HepG2 (cell line): Measurements from ENCODE around the gene PLB1. TPM values are rescaled to one million over a fixed set of nuclear protein-coding genes. Genes with fewer than 3 reads are reported as not detected.

Experiments
- EP300 ChIP-seq, 3 experiments: sonication (generic) in 1 of 3; formaldehyde crosslinking in 1 of 3; IDR thresholded peaks; 2 replicates each; pipeline versions ENCODE4 v1.5.1 to v1.6.1; 2011 to 2020; ENCODE audit warnings: low read depth in 2 of 3, low read length in 2 of 3, borderline replicate concordance in 1 of 3, improper control_type of control experiment in 1 of 3, mild to moderate bottlenecking in 1 of 3, missing genetic modification reagents in 1 of 3, moderate library complexity in 1 of 3
- KLF16 ChIP-seq, 2 experiments: sonication (generic) in 1 of 2; formaldehyde crosslinking in 1 of 2; IDR thresholded peaks; 2 replicates each; pipeline versions ENCODE4 v1.6.1 to v1.8.0; 2016 to 2023; ENCODE audit warnings: missing genetic modification reagents in 2 of 2, missing compliant biosample characterization in 1 of 2
- MATR3 ChIP-seq: sonication (generic); formaldehyde crosslinking; IDR thresholded peaks from 2 replicates; pipeline ENCODE4 v1.4.0; 2020; ENCODE audit warnings: missing genetic modification reagents
- MTA1 ChIP-seq: sonication (generic); formaldehyde crosslinking; IDR thresholded peaks from 2 replicates; pipeline ENCODE4 v1.4.0; 2020; ENCODE audit warnings: missing genetic modification reagents, mild to moderate bottlenecking, borderline replicate concordance
- NRL ChIP-seq: sonication (generic); formaldehyde crosslinking; IDR thresholded peaks from 2 replicates; pipeline ENCODE4 v1.5.0; 2020; ENCODE audit warnings: missing genetic modification reagents, mild to moderate bottlenecking, moderate library complexity, borderline replicate concordance
- SRSF4 ChIP-seq: fragments of 200-400 bp; formaldehyde crosslinking; IDR thresholded peaks from one replicate; pipeline ENCODE4 v1.6.1; 2018; ENCODE audit warnings: mild to moderate bottlenecking, low read depth, low read length, moderate library complexity; ENCODE audit not compliant: poor library complexity, severe bottlenecking
- ZC3H4 ChIP-seq: sonication (generic); formaldehyde crosslinking; IDR thresholded peaks from 2 replicates; pipeline ENCODE4 v1.4.0; 2020; ENCODE audit warnings: missing genetic modification reagents, borderline replicate concordance
- ZNF383 ChIP-seq: sonication (generic); formaldehyde crosslinking; IDR thresholded peaks from 2 replicates; pipeline ENCODE4 v1.4.0; 2020; ENCODE audit warnings: missing genetic modification reagents, mild to moderate bottlenecking, borderline replicate concordance
- ZNF501 ChIP-seq: sonication (generic); formaldehyde crosslinking; IDR thresholded peaks from 2 replicates; pipeline ENCODE4 v1.5.1; 2020; ENCODE audit warnings: mild to moderate bottlenecking, moderate library complexity, missing genetic modification reagents
- polyA plus RNA-seq, 8 experiments: library from polyadenylated mRNA; depleted of rRNA in 3 of 8; stranded (reverse) in 7 of 8; unstranded in 1 of 8; fragments of >200 nt; fragmentation: Illumina TruSeq in 4 of 8; extraction: Trizol in 4 of 8; gene quantifications; 2 replicates each; pipeline versions ENCODE4 v1.2.1 to v1.2.3, GENCODE V29; 2011 to 2016; ENCODE audit warnings: low read depth in 4 of 8, missing spikeins in 1 of 8, mixed read lengths in 1 of 8; ENCODE audit not compliant: insufficient read depth in 1 of 8
- total RNA-seq, 5 experiments: library from RNA; depleted of rRNA; stranded (reverse); fragments of >200 nt; fragmentation: Illumina TruSeq; extraction: Trizol; gene quantifications; 2 replicates each; pipeline ENCODE4 v1.2.3, GENCODE V29; 2016; ENCODE audit warnings: low read depth in 1 of 5
- TF ChIP-seq, protein P1 (sequence below): sonication (generic); formaldehyde crosslinking; IDR thresholded peaks from 2 replicates; pipeline ENCODE4 v1.5.0; 2020; ENCODE audit warnings: mild to moderate bottlenecking, missing genetic modification reagents
- TF ChIP-seq, protein P2 (sequence below), 2 experiments: sonication (generic) in 1 of 2; formaldehyde crosslinking in 1 of 2; IDR thresholded peaks; 2 replicates each; pipeline versions ENCODE4 v1.4.0 to v1.6.1; 2018 to 2020; ENCODE audit warnings: missing genetic modification reagents in 2 of 2, borderline replicate concordance in 1 of 2, low read depth in 1 of 2, mild to moderate bottlenecking in 1 of 2, missing biosample characterization in 1 of 2
- TF ChIP-seq, protein P3 (sequence below): sonication (generic); formaldehyde crosslinking; IDR thresholded peaks from 2 replicates; pipeline ENCODE4 v1.4.0; 2020; ENCODE audit warnings: missing genetic modification reagents, mild to moderate bottlenecking, borderline replicate concordance
- TF ChIP-seq, protein P4 (sequence below): sonication (generic); formaldehyde crosslinking; conservative IDR thresholded peaks from 2 replicates; pipeline ENCODE4 v1.4.0; 2020; ENCODE audit warnings: missing genetic modification reagents
- TF ChIP-seq, protein P5 (sequence below): IDR thresholded peaks from 2 replicates; pipeline ENCODE4 v1.6.1; 2016
- TF ChIP-seq, protein P6 (sequence below): sonication (generic); formaldehyde crosslinking; IDR thresholded peaks from 2 replicates; pipeline ENCODE4 v1.8.0; 2022; ENCODE audit warnings: mild to moderate bottlenecking, missing genetic modification reagents, moderate library complexity

PLB1 gene
- total and polyA plus RNA-seq, 2 of the 13 experiments (the other 11 are each of a cell fraction or from before 2014, with no cell fraction given), result 0.20 to 1.8 TPM

DNA sequence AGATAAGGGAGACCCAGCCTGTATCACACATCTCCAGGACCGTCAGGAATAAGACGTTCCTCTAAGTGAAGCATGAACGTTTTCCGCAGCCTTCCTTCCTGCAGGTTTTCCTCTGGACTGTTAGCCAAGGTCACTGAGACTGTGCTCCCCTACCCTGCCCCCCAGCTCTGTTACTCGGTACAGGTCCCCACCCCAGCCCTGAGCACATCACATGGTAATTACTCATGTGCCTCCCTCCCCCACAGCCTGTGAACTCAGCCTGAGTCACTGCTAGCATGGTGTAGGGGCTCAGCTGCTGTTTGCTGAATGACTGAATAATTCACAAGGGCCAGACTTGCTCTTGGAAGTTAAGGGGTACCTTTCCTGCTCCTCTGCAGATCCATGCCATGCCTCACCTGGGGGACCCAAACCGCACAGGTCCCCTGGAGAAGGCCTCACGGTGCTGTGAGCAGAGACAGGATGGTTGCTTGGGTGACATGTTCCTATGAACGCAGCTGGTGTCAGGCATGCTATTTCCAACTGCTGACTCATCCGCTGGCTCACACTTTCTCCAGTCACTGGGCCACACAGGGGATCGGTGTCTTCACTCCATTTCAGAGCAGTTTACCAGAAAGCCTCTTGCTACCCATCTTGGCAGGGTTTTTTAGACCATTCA lies 88.2 kb downstream of the PLB1 start (continued):
- TF ChIP-seq, protein P1, sequence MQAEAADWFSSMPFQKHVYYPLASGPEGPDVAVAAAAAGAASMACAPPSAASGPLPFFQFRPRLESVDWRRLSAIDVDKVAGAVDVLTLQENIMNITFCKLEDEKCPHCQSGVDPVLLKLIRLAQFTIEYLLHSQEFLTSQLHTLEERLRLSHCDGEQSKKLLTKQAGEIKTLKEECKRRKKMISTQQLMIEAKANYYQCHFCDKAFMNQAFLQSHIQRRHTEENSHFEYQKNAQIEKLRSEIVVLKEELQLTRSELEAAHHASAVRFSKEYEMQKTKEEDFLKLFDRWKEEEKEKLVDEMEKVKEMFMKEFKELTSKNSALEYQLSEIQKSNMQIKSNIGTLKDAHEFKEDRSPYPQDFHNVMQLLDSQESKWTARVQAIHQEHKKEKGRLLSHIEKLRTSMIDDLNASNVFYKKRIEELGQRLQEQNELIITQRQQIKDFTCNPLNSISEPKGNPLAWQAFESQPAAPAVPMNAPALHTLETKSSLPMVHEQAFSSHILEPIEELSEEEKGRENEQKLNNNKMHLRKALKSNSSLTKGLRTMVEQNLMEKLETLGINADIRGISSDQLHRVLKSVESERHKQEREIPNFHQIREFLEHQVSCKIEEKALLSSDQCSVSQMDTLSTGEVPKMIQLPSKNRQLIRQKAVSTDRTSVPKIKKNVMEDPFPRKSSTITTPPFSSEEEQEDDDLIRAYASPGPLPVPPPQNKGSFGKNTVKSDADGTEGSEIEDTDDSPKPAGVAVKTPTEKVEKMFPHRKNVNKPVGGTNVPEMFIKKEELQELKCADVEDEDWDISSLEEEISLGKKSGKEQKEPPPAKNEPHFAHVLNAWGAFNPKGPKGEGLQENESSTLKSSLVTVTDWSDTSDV (CRISPR knock-in tag), result peak; percentile 65; the same call in 1 of the 2 replicates
- TF ChIP-seq, protein P2, sequence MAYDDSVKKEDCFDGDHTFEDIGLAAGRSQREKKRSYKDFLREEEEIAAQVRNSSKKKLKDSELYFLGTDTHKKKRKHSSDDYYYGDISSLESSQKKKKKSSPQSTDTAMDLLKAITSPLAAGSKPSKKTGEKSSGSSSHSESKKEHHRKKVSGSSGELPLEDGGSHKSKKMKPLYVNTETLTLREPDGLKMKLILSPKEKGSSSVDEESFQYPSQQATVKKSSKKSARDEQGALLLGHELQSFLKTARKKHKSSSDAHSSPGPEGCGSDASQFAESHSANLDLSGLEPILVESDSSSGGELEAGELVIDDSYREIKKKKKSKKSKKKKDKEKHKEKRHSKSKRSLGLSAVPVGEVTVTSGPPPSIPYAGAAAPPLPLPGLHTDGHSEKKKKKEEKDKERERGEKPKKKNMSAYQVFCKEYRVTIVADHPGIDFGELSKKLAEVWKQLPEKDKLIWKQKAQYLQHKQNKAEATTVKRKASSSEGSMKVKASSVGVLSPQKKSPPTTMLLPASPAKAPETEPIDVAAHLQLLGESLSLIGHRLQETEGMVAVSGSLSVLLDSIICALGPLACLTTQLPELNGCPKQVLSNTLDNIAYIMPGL (CRISPR knock-in tag; IDR thresholded peaks at IDR 0.05; ENCODE audit: borderline replicate concordance in 1 of 2, low read depth in 1 of 2), result no peak
- peak; percentile 23 to 41; a peak in 2 of 4 replicates for TF ChIP-seq EP300 (IDR thresholded peaks at IDR 0.05; ENCODE audit: low read depth in 2 of 2, low read length in 2 of 2)
- peak; percentile 52 for TF ChIP-seq EP300 (CRISPR knock-in tag; IDR thresholded peaks at IDR 0.05; ENCODE audit: borderline replicate concordance)
- no peak for TF ChIP-seq MTA1 (CRISPR knock-in tag)
- TF ChIP-seq, protein P3, sequence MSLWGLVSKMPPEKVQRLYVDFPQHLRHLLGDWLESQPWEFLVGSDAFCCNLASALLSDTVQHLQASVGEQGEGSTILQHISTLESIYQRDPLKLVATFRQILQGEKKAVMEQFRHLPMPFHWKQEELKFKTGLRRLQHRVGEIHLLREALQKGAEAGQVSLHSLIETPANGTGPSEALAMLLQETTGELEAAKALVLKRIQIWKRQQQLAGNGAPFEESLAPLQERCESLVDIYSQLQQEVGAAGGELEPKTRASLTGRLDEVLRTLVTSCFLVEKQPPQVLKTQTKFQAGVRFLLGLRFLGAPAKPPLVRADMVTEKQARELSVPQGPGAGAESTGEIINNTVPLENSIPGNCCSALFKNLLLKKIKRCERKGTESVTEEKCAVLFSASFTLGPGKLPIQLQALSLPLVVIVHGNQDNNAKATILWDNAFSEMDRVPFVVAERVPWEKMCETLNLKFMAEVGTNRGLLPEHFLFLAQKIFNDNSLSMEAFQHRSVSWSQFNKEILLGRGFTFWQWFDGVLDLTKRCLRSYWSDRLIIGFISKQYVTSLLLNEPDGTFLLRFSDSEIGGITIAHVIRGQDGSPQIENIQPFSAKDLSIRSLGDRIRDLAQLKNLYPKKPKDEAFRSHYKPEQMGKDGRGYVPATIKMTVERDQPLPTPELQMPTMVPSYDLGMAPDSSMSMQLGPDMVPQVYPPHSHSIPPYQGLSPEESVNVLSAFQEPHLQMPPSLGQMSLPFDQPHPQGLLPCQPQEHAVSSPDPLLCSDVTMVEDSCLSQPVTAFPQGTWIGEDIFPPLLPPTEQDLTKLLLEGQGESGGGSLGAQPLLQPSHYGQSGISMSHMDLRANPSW, result no peak
- no peak for TF ChIP-seq ZNF383 (CRISPR knock-in tag)
- TF ChIP-seq MATR3, result no peak
- peak; percentile 52; the same call in 1 of the 2 replicates for TF ChIP-seq ZC3H4
- TF ChIP-seq, protein P4, sequence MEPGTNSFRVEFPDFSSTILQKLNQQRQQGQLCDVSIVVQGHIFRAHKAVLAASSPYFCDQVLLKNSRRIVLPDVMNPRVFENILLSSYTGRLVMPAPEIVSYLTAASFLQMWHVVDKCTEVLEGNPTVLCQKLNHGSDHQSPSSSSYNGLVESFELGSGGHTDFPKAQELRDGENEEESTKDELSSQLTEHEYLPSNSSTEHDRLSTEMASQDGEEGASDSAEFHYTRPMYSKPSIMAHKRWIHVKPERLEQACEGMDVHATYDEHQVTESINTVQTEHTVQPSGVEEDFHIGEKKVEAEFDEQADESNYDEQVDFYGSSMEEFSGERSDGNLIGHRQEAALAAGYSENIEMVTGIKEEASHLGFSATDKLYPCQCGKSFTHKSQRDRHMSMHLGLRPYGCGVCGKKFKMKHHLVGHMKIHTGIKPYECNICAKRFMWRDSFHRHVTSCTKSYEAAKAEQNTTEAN (CRISPR knock-in tag), result no peak
- TF ChIP-seq, protein P5, sequence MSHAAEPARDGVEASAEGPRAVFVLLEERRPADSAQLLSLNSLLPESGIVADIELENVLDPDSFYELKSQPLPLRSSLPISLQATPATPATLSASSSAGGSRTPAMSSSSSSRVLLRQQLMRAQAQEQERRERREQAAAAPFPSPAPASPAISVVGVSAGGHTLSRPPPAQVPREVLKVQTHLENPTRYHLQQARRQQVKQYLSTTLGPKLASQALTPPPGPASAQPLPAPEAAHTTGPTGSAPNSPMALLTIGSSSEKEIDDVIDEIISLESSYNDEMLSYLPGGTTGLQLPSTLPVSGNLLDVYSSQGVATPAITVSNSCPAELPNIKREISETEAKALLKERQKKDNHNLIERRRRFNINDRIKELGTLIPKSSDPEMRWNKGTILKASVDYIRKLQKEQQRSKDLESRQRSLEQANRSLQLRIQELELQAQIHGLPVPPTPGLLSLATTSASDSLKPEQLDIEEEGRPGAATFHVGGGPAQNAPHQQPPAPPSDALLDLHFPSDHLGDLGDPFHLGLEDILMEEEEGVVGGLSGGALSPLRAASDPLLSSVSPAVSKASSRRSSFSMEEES (CRISPR knock-in tag), result peak; percentile 91
- TF ChIP-seq ZNF501 (CRISPR knock-in tag), result peak; percentile 41; the same call in 1 of the 2 replicates
- TF ChIP-seq NRL, result 0 out of 2 replicates have a peak, but pooled peaks have one; percentile 20
- TF ChIP-seq KLF16 (CRISPR knock-in tag; IDR thresholded peaks at IDR 0.05), result no peak
- TF ChIP-seq, protein P6, sequence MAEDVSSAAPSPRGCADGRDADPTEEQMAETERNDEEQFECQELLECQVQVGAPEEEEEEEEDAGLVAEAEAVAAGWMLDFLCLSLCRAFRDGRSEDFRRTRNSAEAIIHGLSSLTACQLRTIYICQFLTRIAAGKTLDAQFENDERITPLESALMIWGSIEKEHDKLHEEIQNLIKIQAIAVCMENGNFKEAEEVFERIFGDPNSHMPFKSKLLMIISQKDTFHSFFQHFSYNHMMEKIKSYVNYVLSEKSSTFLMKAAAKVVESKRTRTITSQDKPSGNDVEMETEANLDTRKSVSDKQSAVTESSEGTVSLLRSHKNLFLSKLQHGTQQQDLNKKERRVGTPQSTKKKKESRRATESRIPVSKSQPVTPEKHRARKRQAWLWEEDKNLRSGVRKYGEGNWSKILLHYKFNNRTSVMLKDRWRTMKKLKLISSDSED (CRISPR knock-in tag), result no peak
- TF ChIP-seq SRSF4, result no peak
